ENCODE measurements around the gene CCSER2. TPM values are rescaled to one million over a fixed set of nuclear protein-coding genes. Genes with fewer than 3 reads are reported as not detected.
"Not testable (repeated sequence)": the region's sequence is repeated elsewhere in the genome, so short reads cannot be mapped to it uniquely, and the experiment has no call there.

CCSER2 gene
- polyA plus RNA-seq, 1 donor: 54.6 TPM

- no peak for DNase-seq
These were observed 16.8 kb upstream of the CCSER2 start for GRCh38 chr10:84311576-84311975.

GRCh38 chr10:84312816-84313215 lies 15.6 kb upstream of the CCSER2 start:
- no peak for DNase-seq

GRCh38 chr10:84314275-84314674 lies 14.1 kb upstream of the CCSER2 start:
- DNase-seq: no peak

GRCh38 chr10:84317174-84317573 lies 11.2 kb upstream of the CCSER2 start:
- DNase-seq: no peak

GRCh38 chr10:84321902-84322301 lies 6.5 kb upstream of the CCSER2 start:
- no peak for DNase-seq

- DNase-seq: not testable (repeated sequence)
These were observed 4.8 kb upstream of the CCSER2 start for GRCh38 chr10:84323566-84323965.

GRCh38 chr10:84326995-84327394 lies 1.4 kb upstream of the CCSER2 start:
- not testable (repeated sequence) for DNase-seq

GRCh38 chr10:84329196-84329611 lies 815 bp downstream of the CCSER2 start:
- no peak for DNase-seq

GRCh38 chr10:84329986-84330651 lies 1.7 kb downstream of the CCSER2 start:
- no peak for DNase-seq

GRCh38 chr10:84331091-84331490 lies 2.7 kb downstream of the CCSER2 start:
- no peak for DNase-seq

- DNase-seq: no peak
These were observed 5.6 kb downstream of the CCSER2 start for GRCh38 chr10:84333864-84334451.

- no peak for DNase-seq
These were observed 6.4 kb downstream of the CCSER2 start for GRCh38 chr10:84334811-84335210.

- no peak for DNase-seq
These were observed 7.1 kb downstream of the CCSER2 start for GRCh38 chr10:84335516-84335915.

GRCh38 chr10:84336406-84337090 lies 8.2 kb downstream of the CCSER2 start:
- DNase-seq: no peak

GRCh38 chr10:84337199-84337598 lies 8.8 kb downstream of the CCSER2 start:
- no peak for DNase-seq

GRCh38 chr10:84339025-84339424 lies 10.6 kb downstream of the CCSER2 start:
- DNase-seq: no peak

- DNase-seq: no peak
These were observed 11.8 kb downstream of the CCSER2 start for GRCh38 chr10:84340187-84340586.

GRCh38 chr10:84340632-84341537 lies 12.5 kb downstream of the CCSER2 start:
- DNase-seq: no peak

GRCh38 chr10:84341538-84341856 lies 13.1 kb downstream of the CCSER2 start:
- no peak for DNase-seq

GRCh38 chr10:84341983-84342382 lies 13.6 kb downstream of the CCSER2 start:
- DNase-seq: no peak

- no peak for DNase-seq
These were observed 14.2 kb downstream of the CCSER2 start for GRCh38 chr10:84342584-84342983.

- no peak for DNase-seq
These were observed 15.4 kb downstream of the CCSER2 start for GRCh38 chr10:84343831-84344230.

GRCh38 chr10:84344526-84344925 lies 16.1 kb downstream of the CCSER2 start:
- no peak for DNase-seq

Data from hindlimb muscle (tissue), 1 donor.